GM12865 (cell line): ENCODE results near the gene NF1.

ENCODE experiments used
- DNase-seq: peaks from one replicate; pipeline ENCODE4 v3.0.0; 2010; ENCODE audit warnings: low read depth
- H3K4me3 ChIP-seq: 2 replicates; pipeline ENCODE4 v1.5.1; 2011; ENCODE audit warnings: mild to moderate bottlenecking, low read depth, low read length, control low read depth
- TF ChIP-seq, protein P1 (sequence below): IDR thresholded peaks from 2 replicates; pipeline ENCODE4 v1.5.1; 2011; ENCODE audit warnings: low read length, control low read depth, low read depth, inconsistent platforms; ENCODE audit not compliant: insufficient read depth; ENCODE audit errors: missing control alignments

NF1 gene

DNA sequence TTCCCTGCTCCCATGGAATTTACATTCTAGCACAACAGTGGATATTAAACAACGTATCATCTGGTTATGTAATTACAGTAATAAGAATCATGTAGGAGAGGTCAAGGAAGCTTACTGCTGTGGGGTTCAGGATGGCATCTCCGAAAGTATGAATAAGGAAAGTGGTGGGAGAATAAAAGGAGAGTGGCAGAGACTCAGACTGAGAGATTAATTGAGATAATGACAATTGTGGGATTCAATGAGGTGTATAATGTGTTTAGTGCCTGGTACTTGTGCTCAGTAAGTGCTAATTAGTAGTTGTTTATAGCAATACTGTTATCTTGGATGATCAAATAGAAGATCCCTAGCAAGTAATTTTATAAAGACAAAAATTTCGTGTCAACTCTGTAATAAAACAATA lies 45.3 kb downstream of the NF1 start:
- DNase-seq = no peak
- TF ChIP-seq, protein P1, sequence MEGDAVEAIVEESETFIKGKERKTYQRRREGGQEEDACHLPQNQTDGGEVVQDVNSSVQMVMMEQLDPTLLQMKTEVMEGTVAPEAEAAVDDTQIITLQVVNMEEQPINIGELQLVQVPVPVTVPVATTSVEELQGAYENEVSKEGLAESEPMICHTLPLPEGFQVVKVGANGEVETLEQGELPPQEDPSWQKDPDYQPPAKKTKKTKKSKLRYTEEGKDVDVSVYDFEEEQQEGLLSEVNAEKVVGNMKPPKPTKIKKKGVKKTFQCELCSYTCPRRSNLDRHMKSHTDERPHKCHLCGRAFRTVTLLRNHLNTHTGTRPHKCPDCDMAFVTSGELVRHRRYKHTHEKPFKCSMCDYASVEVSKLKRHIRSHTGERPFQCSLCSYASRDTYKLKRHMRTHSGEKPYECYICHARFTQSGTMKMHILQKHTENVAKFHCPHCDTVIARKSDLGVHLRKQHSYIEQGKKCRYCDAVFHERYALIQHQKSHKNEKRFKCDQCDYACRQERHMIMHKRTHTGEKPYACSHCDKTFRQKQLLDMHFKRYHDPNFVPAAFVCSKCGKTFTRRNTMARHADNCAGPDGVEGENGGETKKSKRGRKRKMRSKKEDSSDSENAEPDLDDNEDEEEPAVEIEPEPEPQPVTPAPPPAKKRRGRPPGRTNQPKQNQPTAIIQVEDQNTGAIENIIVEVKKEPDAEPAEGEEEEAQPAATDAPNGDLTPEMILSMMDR = no peak
- H3K4me3 ChIP-seq = no peak overlapping the region

DNA sequence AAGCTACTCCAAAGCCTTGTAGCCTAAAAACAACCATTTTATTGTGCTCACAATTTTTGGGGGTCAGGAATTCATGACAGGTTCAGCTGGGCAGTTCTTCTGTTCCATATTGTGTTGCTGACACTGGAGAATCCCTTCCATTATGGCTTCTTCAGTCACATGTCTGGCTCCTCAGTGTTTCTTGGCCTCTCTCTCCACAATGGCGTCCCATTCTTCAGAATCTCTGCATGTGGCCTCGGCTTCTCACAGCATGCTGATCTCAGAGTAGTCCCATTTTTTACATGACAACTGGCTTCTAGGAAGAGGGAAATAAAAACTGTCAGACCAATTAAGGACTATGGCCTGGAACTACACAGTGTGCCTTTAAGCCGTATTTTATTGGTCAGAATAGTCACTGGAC lies 49.7 kb downstream of the NF1 start:
- no peak overlapping the region for H3K4me3 ChIP-seq
- DNase-seq = no peak
- TF ChIP-seq, protein P1 = no peak

DNA sequence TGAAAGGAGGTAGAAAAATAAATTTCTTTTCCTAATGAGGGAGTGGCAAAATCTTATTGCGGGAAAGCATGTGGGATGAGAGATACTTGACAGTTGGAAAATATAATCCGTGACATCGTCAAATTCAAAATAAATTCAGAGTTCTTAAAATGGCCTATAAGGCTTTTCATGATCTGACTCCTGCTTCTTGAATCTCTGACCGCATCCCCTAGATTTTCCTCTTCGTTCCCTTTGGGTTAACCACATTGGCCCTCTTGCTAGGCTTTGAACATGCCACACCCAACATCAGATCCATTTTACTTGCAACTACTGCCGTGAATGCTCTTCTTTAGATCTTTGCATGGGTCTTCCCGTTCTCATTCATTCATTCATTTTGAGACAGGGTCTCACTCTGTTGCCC lies 50.1 kb downstream of the NF1 start:
- H3K4me3 ChIP-seq = no peak overlapping the region
- DNase-seq = no peak
- TF ChIP-seq, protein P1 = no peak

DNA sequence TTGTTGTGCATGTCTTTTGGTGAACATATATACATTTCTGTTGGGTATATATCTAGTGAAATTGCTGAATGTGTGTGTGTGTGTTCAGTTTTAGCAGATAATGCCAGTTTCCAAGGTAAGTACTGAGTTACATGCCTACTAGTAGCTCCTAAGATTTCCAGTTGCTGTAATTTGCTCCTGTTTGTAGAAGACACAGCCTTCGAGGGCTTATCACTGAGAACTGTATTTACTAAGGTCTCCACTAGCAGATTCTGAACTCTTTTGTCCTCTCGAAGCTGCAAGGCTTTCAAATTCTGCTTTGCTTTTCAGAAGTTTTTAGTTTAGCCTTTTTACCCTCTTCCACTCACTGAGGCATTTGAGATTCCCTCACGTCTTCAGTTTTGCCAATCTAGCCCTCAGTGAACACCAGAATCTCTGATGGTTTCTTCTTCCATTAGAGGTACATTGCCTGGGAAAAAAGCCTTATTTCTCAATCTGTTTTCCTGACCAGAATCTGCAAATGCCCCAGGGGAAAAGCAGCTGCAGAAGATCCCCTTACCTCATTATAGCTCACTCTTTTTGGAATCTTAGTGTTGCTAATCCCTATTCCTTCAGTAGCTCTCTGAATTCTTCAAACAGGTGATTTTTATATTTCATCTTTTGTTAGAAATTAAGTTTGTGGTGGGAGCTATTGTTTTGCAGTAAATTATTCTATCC lies 52.9 kb downstream of the NF1 start:
- no peak for DNase-seq
- no peak overlapping the region for H3K4me3 ChIP-seq
- TF ChIP-seq, protein P1 = no peak

DNA sequence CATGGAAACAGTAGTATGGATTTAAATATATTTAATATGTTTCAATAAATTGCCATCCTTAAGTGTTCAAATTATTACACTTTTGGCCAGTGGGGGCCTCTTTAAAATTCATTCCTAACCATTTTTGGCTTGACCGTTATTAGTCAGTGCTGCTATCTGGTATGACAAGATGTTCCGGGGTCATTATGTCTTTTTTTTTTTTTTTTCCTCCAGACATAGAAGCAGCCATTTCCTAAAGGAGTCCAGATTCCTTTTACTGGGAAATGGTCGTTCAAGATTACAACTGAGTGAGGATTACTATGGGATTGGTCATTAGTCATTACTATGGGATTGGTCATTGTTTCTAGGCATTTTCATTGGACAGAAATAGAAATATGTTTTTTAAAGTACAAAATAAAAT lies 53.4 kb downstream of the NF1 start:
- TF ChIP-seq, protein P1 = no peak
- no peak for DNase-seq
- no peak overlapping the region for H3K4me3 ChIP-seq

DNA sequence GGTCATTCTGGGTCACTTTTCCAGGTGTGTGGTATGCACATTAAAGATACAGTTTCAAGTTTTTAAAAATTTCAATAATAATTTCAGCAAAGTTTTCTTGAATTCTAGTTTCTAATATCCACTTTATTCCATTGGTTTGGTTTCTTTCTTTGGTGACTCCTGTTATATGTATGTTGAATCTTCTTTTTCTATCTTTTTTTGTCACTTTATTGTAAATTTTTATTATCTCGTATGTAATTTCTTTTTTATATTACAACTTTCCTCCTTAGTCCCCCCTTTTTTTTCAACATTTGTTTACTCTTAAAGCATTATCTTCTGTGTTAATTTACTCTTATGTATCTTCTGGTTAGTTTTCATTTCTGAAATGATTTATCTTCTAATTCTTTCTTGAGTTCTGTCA lies 57.5 kb downstream of the NF1 start:
- no peak for DNase-seq
- H3K4me3 ChIP-seq = no peak overlapping the region
- TF ChIP-seq, protein P1 = no peak

DNA sequence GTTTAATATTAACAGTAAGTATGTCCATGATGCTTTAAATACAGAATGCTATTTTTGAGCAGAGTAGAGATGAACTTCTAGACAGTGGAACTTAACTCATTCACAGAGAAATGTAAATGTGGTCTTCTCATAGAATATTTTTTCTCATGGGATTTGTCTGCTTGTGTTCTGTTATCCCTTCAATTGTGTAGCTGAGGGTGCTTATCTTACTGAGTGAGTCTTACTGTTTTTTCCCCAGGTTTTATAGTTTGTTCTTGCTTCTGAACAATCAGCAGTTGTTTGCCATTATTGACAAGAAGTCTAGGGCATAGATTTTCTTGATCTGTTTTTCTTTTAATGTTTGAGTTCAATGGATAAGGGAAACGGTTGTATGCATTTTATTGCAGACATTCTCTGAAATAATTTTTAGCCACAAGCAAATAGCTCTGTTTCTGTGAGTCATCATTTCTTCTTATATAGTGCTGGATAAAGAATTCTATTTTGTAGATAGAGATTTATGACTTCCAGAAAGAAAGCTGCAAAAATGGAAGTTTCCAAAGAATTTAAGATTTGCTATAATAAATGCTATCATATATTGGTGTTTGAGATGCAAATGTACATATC lies 60.5 kb downstream of the NF1 start:
- no peak overlapping the region for H3K4me3 ChIP-seq
- TF ChIP-seq, protein P1 = no peak
- DNase-seq = no peak
